HG02973 (cell line): ENCODE results near the gene PLCB4.
"Not testable (repeated sequence)": the region's sequence is repeated elsewhere in the genome, so short reads cannot be mapped to it uniquely, and the experiment has no call there.

ENCODE experiments used
- ATAC-seq: cut with Tn5 transposase; IDR thresholded peaks from one replicate; pipeline ENCODE4 v1.9.1; 2021; ENCODE audit warnings: moderate library complexity; ENCODE audit not compliant: unreplicated experiment

Gene PLCB4

DNA sequence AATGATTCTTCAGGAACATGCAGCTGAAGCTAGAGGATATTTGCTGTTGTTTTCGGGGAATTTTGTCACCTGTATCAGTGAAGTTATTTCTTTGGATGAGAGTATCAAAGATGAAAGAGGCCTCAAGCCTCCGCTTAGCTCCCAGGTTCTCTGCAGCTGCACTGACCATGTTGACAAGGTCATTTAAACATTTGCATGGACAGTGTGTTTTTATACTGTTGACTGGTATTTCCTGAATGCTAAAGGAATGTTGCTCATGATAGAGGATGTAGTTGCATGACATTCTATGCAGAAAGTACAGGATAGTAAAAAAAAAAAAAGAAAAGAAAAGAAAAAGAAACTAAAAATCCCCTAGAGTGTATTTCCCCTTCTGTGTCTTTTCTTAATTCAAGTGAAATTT is 279.9 kb downstream of the PLCB4 start:
- ATAC-seq: no peak

DNA sequence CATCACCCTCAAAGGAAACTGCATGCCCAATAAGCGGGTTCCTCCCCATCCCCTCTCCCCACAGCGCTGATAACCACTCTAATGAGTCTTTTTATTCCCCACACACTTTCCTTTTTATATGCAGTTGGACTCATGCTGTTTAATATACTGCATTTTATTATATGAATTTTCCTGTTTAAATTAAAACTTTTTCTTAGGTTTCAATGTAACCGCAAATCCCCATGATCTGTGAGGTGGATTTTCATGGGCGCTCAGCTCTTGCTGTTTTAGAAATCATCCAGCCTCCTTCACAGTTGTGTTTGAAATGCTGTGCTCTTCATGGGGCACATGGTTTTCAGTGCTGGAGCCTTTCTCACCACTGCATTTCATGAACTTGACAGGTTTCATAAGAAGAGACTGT is 280.4 kb downstream of the PLCB4 start:
- ATAC-seq: no peak

DNA sequence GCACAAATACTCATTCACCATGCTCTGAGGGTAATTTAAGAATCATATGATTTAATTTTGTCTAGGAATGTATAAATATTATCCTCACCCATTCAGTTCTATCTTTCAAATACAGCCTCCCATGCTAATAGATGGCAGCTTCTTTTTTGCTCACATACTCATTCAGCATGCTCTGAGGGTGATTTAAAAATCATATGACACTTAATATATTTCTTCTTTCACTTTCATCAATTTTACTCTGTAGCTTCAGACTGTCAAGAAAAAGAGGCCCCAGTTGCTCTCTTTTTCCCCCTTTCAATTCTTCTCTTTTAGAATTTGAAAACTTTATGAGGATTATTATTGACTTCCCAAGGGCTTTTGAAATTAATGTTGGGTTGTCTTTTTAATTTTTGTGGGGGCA is 283.9 kb downstream of the PLCB4 start:
- ATAC-seq: no peak

DNA sequence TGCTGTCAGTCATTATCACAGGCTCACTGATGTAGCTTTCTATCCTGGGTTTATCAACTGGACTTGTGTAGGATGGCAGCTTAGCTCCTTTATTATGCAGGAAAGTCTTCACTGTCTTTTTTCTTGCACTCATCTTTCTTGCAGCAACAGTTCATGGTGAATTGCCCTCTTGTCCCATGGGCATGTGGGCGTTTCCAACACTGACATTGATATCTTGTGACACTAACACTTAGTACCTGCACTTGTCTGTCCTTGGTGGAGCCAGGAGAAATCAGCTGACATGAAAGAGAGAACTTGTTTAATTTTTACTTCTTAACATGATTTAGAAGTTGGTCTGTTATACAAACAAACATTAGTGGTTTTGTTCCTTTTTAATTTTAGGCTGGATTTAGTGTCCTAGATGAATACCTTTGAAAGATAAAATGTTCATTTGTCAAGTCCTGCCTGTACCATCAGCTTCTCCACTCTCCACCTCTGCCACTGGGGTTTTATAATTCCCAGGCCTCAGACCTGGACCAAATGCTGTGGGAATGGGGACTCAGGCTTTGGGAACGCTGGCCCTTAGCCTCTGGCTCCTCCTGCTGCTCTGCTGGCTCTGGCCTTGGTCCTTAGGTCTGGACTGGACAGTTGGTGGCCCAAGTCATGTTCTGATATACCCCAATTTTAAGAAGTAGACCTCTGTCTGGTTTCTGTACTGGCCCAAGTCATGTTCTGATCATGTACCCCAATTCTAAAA is 284.5 kb downstream of the PLCB4 start:
- ATAC-seq: no peak

DNA sequence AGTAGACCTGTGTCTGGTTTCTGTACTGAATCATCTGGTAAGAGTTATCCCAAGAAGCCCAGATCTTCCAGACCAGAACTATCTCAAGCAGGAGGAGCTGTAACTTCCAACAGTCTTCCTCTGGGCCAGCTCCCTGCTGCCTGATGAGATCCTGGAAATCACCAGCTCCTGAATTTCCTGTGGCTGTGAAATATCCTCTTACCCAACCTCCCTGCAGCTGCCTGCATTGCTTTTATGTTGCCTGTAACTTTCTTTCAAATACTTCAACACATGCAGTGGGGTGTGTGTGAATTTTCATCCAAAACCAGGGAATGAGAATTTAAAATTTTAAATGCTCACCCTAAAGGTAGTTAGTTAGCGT is 285.0 kb downstream of the PLCB4 start:
- ATAC-seq: no peak

DNA sequence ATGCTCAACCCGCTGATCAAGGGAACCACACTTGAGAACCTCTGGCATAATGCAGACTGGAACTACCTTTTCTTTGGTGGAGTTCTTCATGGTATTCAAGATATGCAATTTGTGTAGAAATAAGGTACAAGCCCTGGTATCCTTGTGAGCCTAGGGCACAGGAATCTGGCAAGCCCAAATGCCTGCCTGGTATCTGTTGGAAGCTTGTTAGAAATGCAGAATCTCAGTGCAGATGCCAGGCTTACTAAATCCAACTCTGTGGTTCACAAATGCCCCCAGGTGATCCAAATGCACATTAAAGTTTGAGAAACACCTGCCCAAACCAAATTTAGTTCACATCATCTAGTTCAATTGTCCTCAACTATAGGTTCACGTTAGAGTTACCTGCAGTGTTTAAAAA is 285.7 kb downstream of the PLCB4 start:
- ATAC-seq: no peak

DNA sequence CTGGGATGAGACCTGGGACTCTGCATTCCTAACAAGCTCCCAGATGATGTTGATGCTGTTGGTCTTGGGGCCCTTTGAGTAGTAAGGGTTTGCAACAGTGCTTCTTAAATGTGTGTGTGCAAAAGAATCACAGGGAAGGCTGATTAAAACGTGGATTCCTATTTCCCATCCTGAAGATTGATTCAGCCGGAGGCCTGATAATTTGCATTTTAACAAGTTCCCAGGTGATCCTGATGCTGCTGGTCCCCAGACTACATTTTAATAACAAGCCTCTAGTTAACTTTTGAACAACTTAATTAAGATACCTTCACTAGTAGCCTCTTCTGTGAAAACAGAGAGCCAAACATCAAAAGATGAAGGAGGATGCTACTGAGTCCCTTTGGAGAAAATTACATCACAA is 289.1 kb downstream of the PLCB4 start:
- ATAC-seq: no peak

DNA sequence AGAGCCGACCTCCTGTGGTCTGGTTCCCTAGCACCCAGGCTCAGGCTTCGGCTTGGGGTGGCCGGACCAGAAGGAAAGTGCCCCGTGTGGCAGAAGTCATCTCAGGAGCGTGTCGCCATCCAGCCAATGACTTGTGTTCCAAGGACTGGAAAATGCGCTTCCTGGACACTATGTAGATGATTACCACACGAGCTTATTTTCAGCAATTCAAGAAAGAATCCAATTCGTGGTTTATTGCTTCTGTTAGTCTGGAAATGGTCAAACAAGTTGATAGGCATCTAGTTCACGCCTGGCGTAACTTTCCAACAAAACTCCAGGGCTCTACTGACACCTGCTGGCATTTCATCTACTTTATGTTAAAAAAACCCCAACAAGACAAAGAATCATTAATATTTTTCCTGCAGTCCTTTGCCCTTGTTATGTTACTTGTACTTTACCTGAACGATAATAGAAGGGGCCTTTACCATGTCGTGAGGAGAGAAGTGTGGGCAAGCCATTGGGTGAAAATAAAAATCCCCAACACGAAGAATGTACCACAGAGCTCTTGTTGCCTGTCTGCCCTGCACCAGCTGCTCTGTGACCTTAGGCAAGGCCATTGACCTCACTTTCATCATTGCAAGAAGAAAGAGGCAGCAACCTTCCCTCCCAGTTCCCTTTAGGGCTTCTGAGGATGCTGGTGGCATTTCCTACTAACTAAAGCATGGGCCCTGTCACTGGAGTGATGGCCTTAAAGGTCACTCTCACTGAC is 290.8 kb downstream of the PLCB4 start:
- ATAC-seq: no peak

DNA sequence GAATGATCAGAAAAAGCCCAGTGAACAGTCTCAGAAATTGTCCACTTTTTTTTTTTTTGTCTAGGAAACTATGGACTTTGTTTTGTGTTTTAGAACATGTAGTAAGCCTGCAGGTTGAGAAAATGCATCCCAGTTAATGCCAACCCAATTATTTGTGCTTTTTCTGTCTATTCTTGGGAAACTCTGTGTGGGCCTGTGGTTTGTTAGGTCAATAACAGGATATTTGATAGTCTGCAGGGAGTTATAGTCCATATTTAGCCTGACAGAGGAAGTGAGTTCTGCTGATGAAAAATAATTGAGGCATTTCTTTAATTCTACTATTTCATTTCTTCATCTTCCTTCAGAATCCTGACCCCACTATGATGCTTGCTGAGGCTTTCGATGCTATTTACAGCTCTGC is 291.5 kb downstream of the PLCB4 start:
- ATAC-seq: no peak

DNA sequence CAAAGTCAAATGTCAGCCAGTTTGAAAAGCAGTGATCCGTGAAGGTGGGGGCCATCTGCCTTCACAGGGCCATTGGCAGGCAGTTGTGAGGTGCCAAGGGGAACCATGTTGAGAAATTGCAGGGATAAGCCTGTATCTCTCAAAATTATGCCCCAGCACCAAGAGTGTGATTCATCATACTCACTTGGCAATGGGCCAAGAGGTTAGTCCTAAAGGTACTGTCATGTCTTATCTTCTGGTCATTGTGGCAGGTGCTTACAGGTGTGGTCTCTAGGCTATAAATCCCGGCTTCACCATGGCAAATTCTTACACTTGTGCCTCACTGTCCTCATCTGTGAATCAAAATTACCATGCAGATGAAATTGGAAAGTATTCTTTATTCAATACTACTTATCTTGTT is 294.8 kb downstream of the PLCB4 start:
- ATAC-seq: no peak

DNA sequence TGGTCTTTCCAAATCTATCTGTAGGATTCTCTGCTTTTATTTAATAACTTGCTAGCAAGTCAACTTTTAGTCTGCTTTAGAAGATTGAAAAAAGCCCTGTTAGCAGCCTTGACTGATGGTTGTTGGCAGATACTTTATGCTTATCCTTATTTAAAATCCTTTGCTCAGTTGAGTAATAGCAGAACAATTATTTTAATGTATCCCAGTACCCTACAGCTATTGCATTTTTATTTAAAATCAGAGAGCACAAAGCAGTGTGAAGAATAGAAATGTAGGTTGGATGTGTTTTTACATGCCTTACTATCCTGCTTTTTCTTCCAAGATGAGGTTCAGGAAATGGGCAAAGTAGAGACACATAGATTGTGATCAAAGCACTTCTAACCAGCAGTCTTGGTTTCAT is 298.4 kb downstream of the PLCB4 start:
- ATAC-seq: no peak

DNA sequence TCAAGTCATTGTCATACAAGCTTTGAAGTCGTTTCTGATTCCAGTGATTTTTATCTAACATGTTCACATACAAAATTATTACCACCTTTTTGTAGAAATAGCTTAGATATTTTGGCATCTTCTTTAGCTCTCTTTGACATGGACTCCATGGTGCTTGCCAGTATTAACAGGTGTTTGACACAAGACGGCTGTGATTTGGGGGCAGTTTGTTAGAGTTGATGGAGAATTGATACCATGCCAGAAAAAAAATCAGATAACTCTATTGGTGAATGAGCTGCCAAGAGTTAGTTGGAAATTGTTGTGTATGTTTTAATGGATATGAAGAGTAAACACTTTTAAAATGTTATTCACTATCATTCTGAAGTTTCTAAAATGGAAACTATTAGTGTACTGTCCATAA is 298.9 kb downstream of the PLCB4 start:
- no peak for ATAC-seq

DNA sequence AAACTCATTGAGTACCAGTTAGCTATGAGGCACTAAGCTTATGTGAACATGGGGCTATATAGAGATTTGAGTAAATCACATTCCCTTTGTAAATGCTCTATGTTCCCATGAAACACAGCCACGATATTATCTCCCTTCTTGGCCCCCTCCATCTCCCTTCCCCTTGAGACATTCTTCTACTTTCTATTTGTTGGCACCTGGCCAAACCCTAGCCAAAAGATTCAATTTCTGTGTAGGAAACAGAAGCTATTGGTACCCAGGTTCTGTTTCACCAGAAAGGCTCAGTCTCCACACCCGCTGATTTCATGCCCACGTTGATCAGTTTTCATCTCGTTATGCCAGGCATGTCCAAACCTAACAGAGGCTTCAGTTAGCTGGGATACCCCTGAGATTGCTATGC is 300.0 kb downstream of the PLCB4 start:
- ATAC-seq: no peak

DNA sequence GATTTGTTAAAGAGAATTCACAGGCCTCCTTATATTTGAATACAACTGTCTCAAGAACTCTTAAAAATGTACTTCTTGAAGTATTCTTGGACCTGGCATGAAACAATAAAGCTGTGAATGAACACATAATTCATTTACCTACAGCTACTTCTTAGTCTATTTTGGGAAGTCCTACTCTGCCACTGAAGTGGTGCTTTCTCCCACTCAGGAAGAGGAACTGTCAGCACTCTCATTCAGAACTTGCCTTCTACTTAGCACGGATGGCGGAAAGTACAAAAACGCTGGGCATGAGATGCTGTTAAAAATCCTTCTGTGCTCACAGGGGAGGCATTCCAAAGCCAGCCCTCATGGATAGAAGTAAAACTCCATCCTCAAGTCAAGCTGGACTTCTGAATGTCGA is 300.7 kb downstream of the PLCB4 start:
- ATAC-seq: no peak

DNA sequence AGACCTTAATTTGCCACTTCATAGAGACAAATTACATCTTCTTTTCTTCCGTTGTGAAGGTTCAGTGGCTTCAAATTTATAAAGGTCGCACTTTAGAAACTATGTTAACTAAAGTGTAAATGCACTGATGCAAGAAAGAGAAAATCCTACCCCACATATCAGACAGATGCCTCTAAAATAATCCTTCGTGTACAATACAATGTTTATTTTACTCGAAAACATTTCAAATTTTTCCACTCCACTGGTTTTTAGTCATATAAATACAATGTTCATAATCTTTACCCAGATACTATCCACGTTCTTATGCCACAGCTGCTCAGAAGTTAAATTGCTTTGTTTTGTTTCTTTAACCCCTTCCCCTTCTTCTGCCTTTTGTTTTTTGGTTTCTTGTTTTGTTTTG is 305.2 kb downstream of the PLCB4 start:
- ATAC-seq: no peak

DNA sequence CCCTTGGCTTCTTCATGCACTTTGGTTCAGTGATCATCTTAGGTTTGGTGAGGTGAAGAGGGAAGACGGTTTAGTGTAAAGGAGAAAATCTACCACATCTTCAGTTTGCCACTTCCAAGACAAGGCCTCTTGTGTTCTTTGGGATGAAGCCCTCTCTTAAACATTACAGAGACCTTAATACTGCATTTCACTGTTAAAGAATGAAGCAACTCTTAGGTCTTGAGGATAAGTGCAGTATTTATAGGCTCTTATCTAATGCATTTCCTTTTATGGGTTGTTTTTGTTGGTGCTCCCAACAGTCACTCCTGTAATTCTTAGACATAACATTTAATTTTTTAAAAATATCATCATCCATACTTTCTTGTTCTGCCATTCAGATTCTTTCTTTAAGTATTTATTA is 305.6 kb downstream of the PLCB4 start:
- no peak for ATAC-seq

DNA sequence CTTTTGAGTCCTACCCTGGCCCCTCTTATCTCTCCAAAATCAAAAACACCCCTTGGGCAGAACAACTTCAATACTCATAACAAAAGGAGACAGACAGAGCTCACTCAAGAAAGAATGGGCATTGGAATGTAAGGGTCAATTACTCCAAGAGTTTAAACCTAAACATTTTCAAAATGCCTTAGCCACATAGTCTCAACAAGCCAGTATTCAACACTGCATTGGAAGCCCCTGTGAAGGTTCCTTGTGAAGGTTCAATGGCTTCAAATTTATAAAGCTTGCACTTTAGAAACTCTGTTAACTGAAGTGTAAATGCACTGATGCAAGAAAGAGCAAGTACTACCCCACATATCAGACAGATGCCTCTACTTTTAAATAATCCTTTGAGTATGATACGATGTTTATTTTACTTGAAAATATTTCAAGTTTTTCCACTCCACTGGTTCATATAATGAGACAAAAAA is 306.4 kb downstream of the PLCB4 start:
- ATAC-seq: no peak

DNA sequence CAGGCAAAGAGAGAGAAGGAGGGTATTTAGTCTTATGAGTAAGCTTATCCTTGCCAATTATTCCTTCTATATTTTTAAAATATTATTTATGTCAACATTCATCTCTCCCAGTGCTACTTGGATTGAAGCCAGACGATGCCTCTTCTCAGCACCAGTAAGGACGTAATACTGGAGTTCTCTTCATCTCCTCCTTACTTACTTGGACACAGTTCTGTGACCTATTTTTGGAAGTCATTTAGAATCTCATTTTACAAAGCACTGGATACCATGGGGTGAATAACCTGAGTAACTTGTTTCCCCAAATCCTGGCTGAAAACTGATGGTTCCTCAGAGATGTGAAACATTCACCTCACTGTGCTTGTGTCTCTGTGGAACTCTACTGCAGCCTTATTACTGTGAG is 308.1 kb downstream of the PLCB4 start:
- ATAC-seq: no peak

DNA sequence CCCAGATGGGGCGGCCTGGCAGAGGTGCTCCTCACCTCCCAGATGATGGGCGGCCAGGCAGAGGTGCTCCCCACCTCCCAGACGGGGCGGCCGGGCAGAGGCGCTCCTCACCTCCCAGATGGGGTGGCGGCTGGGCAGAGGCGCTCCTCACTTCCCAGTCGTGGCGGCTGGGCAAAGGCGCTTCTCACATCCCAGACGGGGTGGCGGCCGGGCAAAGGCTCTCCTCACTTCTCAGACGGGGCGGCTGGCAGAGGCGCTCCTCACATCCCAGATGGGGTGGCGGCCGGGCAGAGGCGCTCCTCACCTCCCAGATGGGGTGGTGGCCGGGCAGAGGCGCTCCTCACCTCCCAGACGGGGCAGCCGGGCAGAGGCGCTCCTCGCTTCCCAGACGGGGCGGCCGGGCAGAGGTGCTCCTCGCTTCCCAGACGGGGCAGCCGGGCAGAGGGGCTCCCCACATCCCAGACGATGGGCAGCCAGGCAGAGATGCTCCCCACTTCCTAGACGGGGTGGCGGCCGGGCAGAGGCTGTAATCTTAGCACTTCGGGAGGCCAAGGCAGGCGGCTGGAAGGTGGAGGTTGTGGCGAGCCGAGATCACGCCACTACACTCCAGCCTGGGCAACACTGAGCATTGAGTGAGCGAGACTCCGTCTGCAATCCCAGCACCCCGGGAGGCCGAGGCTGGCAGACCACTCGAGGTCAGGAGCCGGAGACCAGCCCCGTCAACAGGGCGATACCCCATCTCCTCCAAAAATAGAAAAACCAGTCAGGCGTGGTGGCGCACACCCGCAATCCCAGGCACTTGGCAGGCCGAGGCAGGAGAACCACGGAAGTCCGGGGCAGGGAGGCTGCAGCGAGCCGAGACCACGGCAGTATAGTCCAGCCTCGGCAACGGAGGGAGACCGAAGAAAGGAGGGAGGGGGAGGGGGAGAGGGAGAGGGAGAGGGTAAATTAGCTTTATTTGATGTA is 316.7 kb downstream of the PLCB4 start:
- ATAC-seq: not testable (repeated sequence)

DNA sequence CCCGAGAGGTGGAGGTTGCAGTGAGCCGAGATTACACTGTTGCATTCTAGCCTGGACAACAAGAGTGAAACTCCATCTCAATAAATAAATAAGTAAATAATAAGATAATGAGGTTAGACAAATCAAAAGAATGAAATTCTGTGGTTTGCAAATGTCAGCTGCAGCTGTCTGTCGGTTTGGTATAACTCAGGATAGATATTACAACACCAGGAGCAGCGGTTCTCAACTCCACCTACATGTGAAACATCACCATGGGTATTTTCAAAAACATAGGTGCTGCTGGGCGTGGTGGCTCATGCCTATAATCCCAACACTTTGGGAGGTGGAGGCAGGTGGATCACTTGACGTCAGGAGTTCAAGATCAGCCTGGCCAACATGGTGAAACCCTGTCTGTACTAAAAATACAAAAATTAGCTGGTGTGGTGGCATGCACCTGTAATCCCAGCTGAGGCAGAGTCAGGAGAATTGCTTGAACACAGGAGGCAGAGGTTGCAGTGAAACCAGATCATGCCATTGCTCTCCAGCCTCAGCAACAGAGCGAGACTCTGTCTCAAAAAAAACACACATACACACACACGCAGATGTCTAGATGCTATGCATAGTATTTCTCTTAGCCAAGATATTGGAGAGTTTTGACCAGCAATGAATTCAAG is 319.4 kb downstream of the PLCB4 start:
- no peak for ATAC-seq

DNA sequence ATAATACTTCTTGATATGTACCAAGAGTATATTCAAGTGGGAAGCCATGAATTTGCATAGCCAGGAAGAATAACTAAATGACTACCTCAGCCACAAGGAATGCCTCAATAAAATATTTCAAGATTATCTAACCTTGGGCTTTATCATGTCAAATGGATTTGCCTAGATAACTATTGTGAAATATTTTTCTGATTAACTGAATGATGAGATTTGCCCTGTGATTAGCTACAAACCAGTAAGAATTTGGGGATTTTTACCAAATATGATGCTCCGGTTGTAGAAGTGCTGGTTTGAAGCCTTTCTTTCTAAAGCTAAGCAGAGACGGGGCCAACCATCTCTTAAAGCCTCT is 319.9 kb downstream of the PLCB4 start:
- ATAC-seq: no peak
